GM10248 (cell line): ENCODE results near the gene CSNK1D.

ENCODE experiments used
- CTCF ChIA-PET: fragments of 300-600 bp; sonication (Branson Sonifier 250); formaldehyde crosslinking; extraction: SDS; loops from one replicate; lab custom pipeline; 2021; ENCODE audit warnings: antibody characterized with exemption; lab: Yijun Ruan, JAX
- POLR2A ChIA-PET: fragments of 350-650 bp; sonication (Branson Sonifier 250); formaldehyde crosslinking; extraction: SDS; loops from one replicate; lab custom pipeline; 2020; ENCODE audit warnings: antibody characterized with exemption; lab: Yijun Ruan, JAX
- DNase-seq: peaks from one replicate; pipeline ENCODE4 v3.0.0; 2012; ENCODE audit errors: extremely low spot score
- CTCF ChIP-seq: IDR thresholded peaks from 2 replicates; pipeline ENCODE4 v1.5.1; 2012; ENCODE audit warnings: mild to moderate bottlenecking, low read depth; ENCODE audit errors: extremely low read depth, missing control alignments, control extremely low read depth

CSNK1D gene

GRCh38 chr17:82315703-82316358 lies 42.3 kb upstream of the CSNK1D start:
- ChIA-PET CTCF (no interaction called here), POLR2A (no interaction called here)
- no peak for TF ChIP-seq CTCF
- no peak for DNase-seq

- ChIA-PET CTCF (no interaction called here), POLR2A (no interaction called here)
- no peak for DNase-seq
- TF ChIP-seq CTCF: no peak
Measured at GRCh38 chr17:82314727-82315605, 41.5 kb upstream of the CSNK1D start.

- no peak for DNase-seq
- POLR2A ChIA-PET: interaction anchor here (0.6 kb wide), 1 partner anchor 582 kb away, joined by 6 read pairs; no protein-coding TSS in a partner anchor
- CTCF ChIA-PET: interaction anchor here (1.4 kb wide), 1 partner anchor 13 kb away, joined by 5 read pairs; no protein-coding TSS in a partner anchor
- TF ChIP-seq CTCF: no peak
Measured at GRCh38 chr17:82314012-82314726, 40.7 kb upstream of the CSNK1D start.

- POLR2A ChIA-PET: interaction anchor here (0.6 kb wide), 1 partner anchor 583 kb away, joined by 6 read pairs; no protein-coding TSS in a partner anchor
- CTCF ChIA-PET: interaction anchor here (1.4 kb wide), 1 partner anchor 12 kb away, joined by 5 read pairs; no protein-coding TSS in a partner anchor
- no peak for TF ChIP-seq CTCF
Measured at GRCh38 chr17:82313195-82314011, 39.9 kb upstream of the CSNK1D start.

GRCh38 chr17:82311971-82312370 lies 38.5 kb upstream of the CSNK1D start:
- DNase-seq: no peak
- ChIA-PET CTCF (interaction anchor here (1.2 to 1.4 kb wide), 2 partner anchors 9 to 73 kb away, joined by 3 read pairs; no protein-coding TSS in a partner anchor), POLR2A (interaction anchor here (0.7 kb wide), 1 partner anchor 288 kb away, joined by 3 read pairs; no protein-coding TSS in a partner anchor)
- no peak for TF ChIP-seq CTCF

More at GRCh38 chr17:82313195-82314011, 39.9 kb upstream of the CSNK1D start:
- no peak for DNase-seq
